ENCODE measurements around the gene BARX1.
"Not testable (repeated sequence)": the region's sequence is repeated elsewhere in the genome, so short reads cannot be mapped to it uniquely, and the experiment has no call there.

The BARX1 gene

DNA sequence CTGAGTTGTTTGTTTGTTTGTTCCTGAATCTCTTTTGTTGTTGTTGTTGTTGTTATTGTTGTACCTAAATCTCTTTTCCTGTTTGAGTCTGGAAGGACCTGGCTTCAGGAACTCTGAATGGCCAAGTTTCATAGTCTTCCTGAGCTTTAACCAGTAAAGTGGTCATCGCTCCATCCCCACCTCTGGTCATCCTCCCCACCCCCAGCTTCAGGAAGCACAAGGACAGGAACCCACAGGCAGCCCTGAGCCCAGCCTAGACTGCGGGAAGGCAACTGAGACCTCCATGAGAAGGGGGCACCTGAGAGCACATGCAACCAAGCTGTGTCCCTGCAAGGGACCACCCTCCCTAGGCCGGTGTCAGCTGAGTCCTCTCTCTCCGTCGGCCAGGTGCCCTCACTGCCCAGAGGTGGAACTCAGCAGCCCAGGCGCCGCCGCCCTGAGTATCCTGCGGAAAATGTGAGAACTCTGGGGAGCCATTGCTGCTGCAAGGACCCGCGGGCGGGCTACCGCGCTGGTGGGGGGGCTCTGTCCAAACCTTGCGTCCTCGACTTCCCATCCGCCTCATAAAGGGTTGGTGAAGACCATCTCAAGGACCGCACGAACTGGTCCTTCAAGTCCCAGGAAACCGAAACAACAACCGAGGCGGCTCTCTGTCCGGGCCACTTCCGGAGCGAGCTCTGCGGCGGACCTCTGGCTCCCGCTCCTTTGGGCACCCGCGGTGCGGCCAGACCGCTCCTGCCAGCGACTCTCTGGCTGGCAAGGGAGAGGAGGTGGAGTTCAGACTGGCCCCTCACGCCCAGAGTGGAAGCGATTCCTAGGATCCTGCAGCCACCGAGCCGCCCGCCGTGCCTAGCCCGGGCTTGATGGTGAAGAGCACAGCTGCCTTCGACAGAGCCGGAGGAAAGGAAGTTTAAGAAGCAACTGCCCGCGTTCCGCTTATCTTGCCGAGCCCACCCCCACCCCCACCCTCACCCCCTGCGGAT is 4.2 kb downstream of the BARX1 start:
- DNase-seq = no peak

DNA sequence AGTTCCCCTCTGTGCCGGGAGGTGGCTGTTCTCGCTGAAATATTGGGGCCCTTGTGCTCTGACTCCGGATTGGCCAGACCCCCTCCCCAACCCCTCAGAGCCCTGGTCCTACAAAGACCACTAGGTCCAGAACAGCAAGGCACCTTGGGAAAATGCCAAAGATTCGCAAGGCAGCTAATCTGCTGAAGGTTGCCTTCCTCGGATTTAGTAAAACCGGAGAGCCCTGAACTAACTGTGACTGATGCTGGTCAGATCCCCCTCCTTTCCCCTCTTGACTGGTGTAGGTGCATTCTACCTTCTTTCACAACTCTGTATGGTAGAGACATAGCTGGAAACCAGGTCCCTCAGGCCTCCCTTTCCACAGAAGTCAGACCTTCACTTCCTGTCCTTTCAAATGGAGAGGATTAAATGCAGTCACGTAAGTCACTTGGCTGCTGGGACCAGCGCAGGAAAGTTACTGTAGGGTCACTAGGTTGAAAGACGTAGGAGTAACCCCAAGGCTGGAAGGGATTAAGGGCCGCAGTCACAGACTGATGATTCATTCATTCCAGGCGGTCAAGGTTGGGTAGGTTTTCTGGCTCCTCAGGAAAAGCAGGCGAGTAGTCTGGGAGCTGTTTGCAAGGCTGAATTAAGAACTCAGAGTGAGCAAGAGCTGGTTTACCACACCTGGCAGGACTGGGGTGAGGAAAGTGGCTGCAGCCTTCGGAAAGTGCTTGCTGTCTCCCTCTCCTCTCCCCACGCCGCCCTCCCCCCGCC is 5.3 kb downstream of the BARX1 start:
- no peak for DNase-seq

DNA sequence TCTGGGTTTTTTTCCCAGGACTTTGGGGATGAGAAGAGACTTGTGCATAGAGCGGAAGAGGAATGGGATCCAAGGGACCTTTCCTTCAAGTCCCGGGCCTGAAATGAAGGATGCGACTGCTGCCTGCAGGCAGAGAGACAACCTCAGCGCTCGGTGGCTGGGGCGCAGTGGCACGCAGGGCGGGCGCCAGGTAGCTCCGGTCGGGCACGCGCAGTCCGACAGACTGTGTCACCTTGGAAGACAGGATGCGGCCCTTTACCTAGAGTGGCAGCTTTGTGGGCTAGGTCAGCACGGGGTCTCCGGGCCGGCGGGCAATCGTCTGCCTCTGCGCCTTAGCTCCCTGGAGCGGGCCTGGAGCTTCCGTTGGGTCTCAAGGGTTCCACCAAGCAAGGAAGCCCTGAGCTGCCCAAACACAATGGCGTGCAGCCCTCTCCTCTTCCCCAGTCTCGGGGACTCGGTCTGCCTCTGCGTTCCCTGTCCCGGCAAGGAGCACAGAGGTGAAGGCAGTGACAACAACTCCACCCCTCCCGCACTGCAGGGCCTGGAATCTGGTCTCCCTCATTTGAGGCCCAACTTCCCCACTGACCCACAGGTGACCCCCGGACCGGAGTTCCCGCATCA is 6.0 kb downstream of the BARX1 start:
- no peak for DNase-seq

DNA sequence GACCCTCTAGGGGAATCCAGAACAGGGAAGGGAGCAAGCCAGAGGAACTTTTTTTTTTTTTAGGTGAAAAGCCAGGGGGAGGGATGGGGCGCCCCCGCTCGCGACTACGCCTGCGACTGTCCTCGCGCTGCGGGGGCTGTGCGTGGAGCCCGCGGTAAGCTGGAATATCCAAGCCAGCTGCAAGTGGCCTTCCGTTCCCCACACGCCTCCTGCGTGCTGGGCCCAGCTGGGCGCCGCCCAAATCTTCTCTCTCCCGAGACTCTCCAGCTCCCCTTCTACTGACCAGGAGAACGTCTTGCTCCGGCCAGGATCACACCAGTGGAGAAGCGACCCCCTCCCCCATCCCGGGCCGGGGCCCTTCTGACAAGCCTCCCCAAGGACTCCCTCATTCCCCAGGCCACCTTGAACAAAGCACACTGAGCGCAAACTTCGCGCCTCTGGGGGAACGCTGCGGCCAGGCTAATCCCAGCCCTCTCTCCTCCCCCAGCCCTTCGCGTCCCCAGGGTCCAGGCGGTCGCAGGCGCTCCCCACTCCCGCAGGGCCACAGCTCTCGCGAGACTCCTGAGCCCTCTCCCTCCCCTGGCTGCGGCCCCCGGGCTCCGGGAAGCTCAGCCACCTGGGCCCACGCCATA is 6.6 kb downstream of the BARX1 start:
- no peak for DNase-seq

DNA sequence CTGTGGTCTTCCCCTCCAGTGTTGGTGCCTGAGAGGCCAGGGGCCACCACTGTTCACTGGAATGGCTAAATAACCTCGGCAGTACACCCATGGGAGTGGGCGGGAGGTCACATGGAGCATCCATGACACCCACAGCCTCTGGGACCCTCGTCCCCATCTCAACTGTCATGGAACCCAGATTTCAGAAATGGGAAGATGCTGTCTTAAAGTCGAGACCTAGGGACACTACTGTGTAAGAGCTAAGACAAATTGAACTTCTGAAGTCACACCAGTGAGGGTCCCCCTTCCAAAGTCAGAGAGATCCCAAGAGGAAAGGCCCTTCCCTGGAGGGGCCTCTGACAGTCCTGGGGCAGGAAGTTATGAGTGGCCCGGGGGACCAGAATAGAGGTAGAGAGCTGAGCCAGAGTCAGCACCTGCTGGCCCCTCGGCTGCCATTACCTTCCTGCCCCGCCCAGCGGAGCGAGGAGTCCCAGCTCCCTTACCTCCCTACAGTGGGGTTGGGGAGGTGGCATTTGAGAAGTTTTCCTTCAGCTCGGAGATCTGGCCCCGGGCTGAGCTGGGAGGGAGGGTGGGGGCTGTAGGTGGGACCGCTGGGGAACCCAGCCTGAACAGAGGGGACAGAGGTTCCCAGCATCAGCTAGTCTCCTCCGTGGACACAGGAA is 7.6 kb downstream of the BARX1 start:
- no peak for DNase-seq

DNA sequence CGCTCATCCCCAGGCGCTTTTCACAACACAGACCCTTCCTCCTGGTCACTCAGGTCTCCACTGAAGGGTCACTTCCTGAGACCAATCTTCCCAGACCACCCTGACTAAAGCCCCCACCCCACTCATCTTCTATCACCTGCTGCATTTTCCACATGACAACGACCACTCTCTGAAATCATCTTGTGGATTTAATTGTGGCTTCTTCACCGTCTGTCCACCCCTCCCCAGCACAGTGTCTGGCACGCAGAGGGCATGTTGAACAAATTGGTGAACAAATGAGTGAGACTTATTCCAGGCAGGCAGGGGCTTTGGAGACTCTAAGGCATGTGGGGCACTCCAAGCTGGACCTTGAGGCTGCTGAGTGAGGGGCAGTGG is 8.8 kb downstream of the BARX1 start:
- no peak for DNase-seq

DNA sequence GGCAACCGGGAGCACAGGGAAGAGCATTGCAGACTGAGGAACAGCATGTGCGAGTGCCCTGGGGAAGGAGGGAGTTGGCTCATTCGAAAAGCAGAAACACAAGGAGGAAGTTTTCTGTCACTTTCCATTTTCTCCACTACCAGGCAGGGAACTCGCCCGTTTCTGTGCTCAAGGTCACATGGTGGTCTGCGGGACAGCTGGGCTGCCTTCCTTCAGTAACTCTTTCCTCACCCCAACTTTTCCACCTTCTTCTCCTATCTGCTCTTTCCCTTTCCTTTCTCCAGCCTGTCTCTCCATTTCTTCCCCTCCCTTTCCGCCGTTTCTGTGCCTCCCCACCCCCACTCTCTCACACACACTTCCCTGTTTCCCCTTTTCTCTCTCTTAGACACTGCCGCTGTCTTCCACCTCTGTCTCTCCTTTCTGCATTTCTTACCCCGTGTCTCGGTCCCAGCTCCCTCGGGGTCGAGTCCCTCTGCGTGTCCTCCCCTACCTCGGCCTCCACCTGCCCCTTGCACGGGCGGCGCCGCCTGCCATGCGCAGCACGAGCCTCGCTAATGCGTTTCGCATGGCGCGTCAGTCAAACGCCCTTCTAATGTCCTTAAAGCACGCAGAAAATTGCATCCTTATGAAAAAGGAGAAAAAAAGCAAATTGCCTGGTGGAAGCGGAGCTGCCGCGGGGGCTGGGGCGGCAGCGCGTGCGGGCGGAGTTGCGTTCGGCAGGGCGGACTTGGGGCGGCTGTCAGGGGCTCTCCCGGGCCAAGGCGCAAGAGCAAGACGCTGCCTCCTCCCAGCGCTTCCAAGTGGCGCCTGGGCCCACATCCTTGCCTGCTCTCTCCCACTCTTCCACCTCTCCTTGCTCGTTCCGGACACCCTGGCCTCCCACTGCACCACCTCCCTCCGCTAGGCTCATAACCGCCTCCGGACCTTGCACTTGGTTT is 9.5 kb downstream of the BARX1 start:
- DNase-seq = no peak

DNA sequence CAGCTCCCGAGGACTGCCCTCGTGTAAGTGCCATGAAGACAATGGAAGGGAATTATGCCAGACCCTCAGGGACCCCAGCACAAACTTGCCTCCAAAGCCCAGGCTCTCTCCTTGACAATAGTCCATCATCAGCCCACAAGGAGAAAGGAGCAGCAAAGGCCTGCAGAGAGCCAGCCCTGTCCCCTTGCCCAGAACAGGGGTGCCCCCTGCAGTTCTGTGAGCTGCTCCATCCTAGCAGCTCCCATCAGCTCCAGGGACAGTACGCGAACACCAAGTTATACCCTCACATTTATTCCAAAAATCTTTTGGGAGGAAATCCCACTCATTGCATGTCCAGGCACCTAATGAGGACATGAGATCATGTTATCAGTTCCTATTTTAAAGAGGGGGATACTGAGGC is 11.1 kb downstream of the BARX1 start:
- DNase-seq = no peak

DNA sequence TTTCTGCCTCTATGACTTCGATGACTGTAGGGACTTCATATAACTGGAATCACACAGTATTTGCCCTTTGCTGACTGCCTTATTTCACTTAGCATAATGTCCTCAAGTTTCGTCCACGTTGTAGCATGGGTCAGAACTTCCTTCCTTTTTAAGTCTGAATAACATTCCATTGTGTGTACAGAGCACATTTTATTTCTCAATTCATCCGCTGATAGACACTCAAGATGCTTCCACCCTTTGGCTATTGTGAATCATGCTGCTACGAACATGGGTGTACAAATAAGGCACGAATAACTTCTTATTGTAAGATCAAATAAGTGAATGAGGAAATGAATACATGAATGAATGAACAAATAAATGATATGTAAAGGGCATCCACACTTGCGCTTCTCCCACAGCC is 13.0 kb downstream of the BARX1 start:
- DNase-seq = no peak

DNA sequence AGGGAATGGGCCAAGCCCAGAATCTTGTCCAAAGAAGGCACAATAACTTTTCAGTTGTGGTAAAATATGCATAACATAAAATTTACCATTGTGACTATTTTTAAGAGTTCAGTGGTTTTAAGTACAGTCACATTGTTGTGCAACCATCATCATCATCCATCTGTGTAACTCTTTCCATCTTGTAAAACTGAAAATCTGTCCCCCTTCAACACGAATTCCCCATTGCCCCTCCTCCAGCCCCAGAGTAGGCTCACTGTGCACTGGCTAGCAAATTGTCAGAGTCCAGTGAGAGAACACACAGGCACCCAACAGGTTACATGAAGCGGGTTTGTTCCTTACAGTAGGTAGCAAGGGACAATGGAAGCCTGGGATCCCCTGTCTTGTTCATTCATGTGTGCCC is 13.7 kb downstream of the BARX1 start:
- DNase-seq = no peak

DNA sequence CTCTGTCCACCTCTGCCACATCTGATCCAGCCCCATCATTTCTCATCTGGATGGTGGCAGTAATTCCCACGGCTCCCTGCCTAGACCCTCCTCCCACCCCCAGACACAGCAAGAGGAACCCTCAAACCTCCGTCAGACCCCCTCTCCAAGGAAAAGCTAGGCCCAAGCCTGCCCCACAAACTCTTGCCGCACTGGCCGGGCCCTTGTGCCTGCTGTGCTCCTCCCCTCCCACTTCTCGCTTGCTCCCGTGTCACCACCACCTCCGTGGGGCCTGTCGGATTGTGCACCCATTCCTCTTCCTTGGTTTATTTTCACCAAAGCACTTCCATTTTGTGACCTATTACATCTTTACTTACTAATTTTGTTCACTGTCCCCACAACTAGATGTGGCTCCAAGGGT is 14.2 kb downstream of the BARX1 start:
- no peak for DNase-seq

DNA sequence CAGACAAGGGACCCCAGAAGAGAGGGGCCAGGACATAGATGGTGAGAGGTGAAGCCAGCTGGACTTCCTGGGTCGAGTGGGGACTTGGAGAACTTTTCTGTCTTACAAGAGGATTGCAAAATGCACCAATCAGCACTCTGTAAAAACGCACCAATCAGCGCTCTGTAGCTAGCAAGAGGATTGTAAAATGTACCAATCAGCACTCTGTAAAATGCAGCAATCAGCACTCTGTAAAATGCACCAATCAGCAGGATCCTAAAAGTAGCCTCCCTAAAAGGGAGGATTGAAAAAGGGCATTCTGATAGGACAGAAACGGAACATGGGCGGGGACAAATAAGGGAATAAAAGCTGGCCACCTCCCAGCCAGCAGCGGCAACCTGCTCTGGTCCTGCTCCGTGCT is 15.6 kb downstream of the BARX1 start:
- not testable (repeated sequence) for DNase-seq

DNA sequence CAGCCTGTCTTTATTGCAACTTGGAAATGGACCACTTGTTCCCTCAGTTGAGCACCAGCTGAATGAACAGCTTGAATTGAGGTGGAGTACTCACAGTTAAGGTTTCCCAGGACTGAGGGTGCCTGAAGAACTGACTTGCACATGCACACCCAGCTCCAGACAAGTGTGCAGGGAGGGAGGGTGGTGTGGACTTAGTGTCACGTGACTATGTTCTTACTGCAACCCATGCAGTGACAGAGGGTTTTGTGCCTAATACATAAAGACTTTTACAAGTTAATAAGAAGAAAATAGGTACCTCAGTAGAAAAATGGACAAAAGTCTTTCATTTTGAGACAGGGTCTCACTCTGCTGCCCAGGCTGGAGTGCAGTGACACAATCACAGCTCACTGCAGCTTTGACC is 18.0 kb downstream of the BARX1 start:
- no peak for DNase-seq

DNA sequence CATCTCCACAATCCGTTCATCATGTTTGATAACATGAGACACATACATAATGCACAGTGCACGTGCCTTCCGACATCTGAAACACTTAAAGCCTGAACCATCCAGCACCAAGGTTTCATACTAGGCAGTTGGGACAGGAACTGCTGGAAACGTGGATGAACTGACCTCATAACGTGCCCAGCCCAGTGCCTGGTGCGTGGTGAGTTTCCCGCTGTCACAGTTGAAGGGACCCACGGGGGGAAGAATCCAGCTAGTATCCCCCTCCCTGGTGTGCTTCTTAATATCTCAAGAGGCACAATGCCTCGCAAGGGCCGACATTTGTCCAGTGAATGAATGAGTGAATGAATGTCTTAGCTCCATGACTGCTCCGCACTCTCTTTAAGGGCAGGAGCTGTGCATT is 23.2 kb downstream of the BARX1 start:
- DNase-seq = no peak

DNA sequence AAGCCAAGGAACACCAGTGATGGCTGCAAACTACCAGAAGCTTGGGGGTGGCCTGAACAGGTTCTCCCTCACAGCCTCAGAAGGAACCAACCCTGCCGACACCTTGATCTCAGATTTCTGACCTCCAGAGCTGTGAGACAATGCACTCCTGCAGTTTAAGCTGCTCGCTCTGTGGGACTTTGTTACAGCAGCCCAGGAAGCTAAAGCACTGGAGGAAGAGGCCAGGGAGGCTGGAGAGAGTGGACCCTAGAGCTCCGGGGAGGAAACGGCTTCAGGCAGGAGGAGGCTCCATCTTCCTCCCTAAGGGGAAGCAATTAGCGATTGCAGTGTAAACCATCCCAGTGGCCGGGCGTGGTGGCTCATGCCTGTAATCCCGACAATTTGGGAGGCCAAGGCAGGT is 25.1 kb downstream of the BARX1 start:
- no peak for DNase-seq

DNA sequence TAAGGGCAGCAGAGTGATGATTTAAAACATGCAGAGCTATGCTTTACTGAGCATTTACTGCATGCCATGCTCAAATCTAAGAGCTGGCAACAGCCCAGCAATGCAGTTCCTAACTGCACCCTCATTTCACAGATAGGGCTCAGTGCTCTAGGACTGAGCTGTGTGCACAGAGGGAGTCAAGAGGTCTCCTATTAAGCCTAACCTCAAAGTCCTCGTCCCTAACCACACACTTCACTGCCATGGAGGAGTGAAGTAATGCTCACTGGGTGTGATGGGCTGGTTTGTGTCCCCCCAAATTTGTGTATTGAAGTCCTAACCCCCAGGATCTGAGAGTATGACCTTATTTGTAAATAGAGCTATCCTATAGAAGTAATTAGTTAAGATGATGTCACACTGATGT is 25.9 kb downstream of the BARX1 start:
- DNase-seq = no peak

DNA sequence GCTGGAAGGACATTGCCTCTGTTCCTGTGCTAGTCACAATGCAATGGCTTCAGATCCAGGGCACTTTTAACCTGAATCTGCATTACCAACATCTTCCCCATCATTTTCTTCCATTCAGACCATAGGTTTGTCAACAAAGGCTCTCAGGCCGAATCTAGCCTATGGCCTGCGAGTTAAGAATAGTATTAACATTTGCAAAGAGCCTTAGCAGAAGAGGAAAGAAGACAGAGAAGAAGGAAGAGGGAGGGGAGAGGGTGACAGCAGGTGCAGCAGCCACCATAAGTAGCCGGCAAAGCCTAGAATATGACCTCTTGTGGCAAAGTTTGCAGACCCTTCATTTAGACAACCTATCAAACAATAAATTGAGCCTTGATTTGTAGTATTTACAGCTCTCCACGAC is 32.6 kb downstream of the BARX1 start:
- no peak for DNase-seq

DNA sequence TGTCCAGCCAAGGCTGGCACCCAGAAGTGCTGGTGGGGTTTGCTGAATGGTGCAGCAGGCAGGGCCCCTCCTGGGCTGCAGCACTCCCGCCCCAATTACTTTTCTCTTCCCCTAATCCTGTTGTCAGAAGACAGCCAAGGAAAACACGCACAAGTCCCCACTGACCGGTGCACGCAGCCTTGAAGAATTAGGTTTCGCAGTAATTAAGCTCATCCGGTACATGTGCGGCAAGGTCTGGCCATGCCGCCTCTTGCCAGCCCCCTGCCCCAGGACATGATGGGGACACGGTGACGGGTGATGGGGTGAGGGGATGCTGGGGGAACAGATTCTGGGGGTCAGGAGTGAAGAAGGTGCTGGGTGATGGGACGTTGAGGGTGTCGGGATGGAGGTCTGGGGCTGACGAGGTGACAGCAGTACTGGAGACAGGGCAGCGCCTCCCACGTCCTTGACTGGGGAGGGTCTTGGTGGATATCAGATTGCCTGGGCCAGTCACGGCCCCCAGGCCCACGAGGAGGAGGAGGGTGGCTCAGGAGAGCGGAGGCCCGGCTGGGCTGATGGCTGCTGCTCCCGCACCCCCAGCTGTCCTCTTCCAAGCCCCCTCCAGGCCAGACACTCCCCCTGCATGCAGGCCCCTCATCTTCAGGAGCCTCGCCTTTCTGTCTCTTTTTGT is 34.9 kb downstream of the BARX1 start:
- DNase-seq = no peak

DNA sequence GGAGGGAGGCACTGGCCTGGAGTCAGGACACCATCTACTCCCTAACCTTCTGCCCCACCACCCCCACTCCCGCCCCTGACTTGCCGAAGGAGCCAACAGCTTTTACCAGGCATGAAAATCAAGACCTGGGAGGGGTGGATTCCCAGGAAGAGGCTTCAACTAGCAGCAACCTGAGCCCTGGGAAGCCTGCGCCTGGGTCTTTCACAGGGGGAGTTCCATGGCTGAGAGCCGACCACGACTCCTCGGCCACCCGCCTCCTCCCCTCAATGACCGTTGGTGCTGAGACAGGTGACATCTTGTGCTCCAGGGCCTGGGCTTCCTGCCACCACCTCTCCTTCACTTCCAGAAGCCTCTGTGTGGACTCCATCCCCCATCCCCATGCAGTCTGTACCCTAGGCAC is 37.1 kb downstream of the BARX1 start:
- DNase-seq = no peak

DNA sequence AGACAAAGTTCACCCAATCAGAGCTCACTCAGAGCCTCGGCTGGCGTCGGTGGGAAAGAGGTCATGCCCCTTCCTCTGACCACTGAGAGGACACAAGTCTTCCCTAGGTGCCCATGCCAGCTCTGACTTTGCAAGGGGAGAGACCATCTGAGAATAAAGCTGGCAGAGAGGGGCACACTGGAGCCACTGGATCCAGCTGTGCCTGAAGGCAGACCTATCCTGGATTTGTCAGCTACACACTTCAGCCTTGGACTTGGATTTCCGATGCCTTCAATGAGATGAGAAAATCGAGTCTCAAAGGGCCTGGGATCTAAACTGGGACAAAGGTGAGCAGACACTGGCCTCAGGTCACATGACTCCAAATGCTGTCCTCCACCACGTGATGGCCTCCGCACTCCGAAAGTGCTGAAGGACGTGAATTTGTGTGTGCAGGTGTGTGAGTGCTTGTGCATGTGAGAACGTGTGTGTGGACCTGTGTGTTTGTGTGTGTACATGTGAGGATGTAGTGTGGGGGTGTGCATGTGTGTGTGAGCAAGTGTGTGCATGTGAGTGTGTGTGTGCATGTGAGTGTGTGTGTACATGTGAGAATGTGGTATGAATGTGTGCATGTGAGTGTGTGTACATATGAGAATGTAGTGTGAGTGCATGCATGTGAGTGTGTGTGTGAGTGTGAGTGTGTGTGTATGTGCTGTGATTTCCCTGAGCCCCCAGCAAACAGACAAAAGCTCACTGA is 37.9 kb downstream of the BARX1 start:
- no peak for DNase-seq
